Endothelial cell of umbilical vein (primary cell): ENCODE results near the gene TPRA1. TPM values are rescaled to one million over a fixed set of nuclear protein-coding genes. Genes with fewer than 3 reads are reported as not detected.

Source experiments
- BruUV-seq: library from RNA; stranded (reverse); fragments of 400-500 nt; replicated peaks from 2 replicates; lab custom pipeline; 2021; lab: Mats Ljungman, UMichigan
- CTCF ChIA-PET: fragments of 300-600, 350-600 bp; sonication (Branson Sonifier 250); formaldehyde crosslinking; loops from one replicate; lab custom pipeline; 2021; ENCODE audit warnings: antibody characterized with exemption, inconsistent platforms; lab: Charles Lee
- POLR2A ChIA-PET: fragments of 300-600, 350-600 bp; sonication (Branson Sonifier 250); formaldehyde crosslinking; loops from one replicate; lab custom pipeline; 2021; ENCODE audit warnings: antibody characterized with exemption, inconsistent platforms; lab: Charles Lee
- DNase-seq: peaks from one replicate; pipeline ENCODE4 v3.0.0-alpha.2; 2011; ENCODE audit warnings: low read depth, low spot score
- FAIRE-seq: peaks from 2 replicates; lab custom pipeline; 2011; peaks lifted over from hg19 to GRCh38; lab: Jason Lieb, UNC
- H2AFZ ChIP-seq: 2 replicates; pipeline ENCODE4 v1.6.0; 2012; ENCODE audit warnings: low read depth, low read length, control low read depth, inconsistent platforms
- H3K27ac ChIP-seq: 2 replicates; pipeline ENCODE4 v1.5.1; 2011; ENCODE audit warnings: low read depth, mild to moderate bottlenecking, control low read depth, low read length, moderate library complexity; ENCODE audit not compliant: insufficient read depth
- H3K27me3 ChIP-seq, 2 experiments: 2 replicates each; pipeline versions ENCODE4 v1.6.0 to v1.6.1; 2011; ENCODE audit warnings: low read length in 2 of 2, mixed read lengths in 1 of 2; ENCODE audit not compliant: control insufficient read depth in 2 of 2, insufficient read depth in 2 of 2
- H3K36me3 ChIP-seq, 2 experiments: 2 replicates in 1 of 2; 3 replicates in 1 of 2; pipeline ENCODE4 v1.5.1; 2011; ENCODE audit warnings: low read length in 2 of 2, mild to moderate bottlenecking in 1 of 2, moderate library complexity in 1 of 2; ENCODE audit not compliant: control insufficient read depth in 2 of 2, insufficient read depth in 2 of 2; ENCODE audit errors: extremely low read depth in 1 of 2
- H3K4me1 ChIP-seq: 3 replicates; pipeline ENCODE4 v1.5.1; 2011; ENCODE audit warnings: mild to moderate bottlenecking, low read length; ENCODE audit not compliant: control insufficient read depth, insufficient read depth; ENCODE audit errors: extremely low read depth
- H3K4me2 ChIP-seq: 2 replicates; pipeline ENCODE4 v1.6.1; 2011; ENCODE audit warnings: low read length, control low read depth, mixed read lengths; ENCODE audit not compliant: insufficient read depth
- H3K4me3 ChIP-seq, 3 experiments: fragments of 200-600 bp in 1 of 3; sonication (generic), shearing (Covaris generic) in 1 of 3; replicated peaks in 1 of 3; 2 replicates each; pipeline ENCODE4 v1.5.1; 2011 to 2016; ENCODE audit warnings: control low read depth in 3 of 3, low read length in 3 of 3, mild to moderate bottlenecking in 2 of 3, inconsistent platforms in 1 of 3, low read depth in 1 of 3, moderate library complexity in 1 of 3; ENCODE audit not compliant: insufficient read depth in 1 of 3
- H3K79me2 ChIP-seq: 2 replicates; pipeline ENCODE4 v1.6.0; 2012; ENCODE audit warnings: low read length, inconsistent platforms; ENCODE audit not compliant: control insufficient read depth, insufficient read depth
- H3K9ac ChIP-seq: replicated peaks from 2 replicates; pipeline ENCODE3; 2011; ENCODE audit warnings: low read length, control low read depth; ENCODE audit not compliant: insufficient read depth; ENCODE audit errors: extremely low read depth
- H3K9me1 ChIP-seq: replicated peaks from 3 replicates; pipeline ENCODE4 v1.6.0; 2011; ENCODE audit warnings: mild to moderate bottlenecking, low read length; ENCODE audit not compliant: control insufficient read depth, insufficient read depth; ENCODE audit errors: extremely low read depth
- H3K9me3 ChIP-seq: replicated peaks from 2 replicates; pipeline ENCODE4 v1.5.1; 2012; ENCODE audit warnings: low read length, inconsistent platforms; ENCODE audit not compliant: control insufficient read depth, insufficient read depth
- H4K20me1 ChIP-seq: replicated peaks from 2 replicates; pipeline ENCODE3; 2011; ENCODE audit warnings: mild to moderate bottlenecking, low read length; ENCODE audit not compliant: control insufficient read depth, insufficient read depth; ENCODE audit errors: extremely low read depth
- CTCF ChIP-seq, 2 donors: IDR thresholded peaks; 1 replicate in 1 of 2; 2 replicates in 1 of 2; pipeline ENCODE4 v1.5.1; 2011; ENCODE audit warnings: low read length in 2 of 2, mild to moderate bottlenecking in 2 of 2, moderate library complexity in 2 of 2, control low read depth in 1 of 2, inconsistent platforms in 1 of 2, low read depth in 1 of 2; ENCODE audit not compliant: insufficient read depth in 1 of 2; ENCODE audit errors: extremely low read depth in 1 of 2
- EZH2 ChIP-seq: IDR thresholded peaks from 2 replicates; pipeline ENCODE4 v1.6.1; 2012; ENCODE audit warnings: borderline replicate concordance, low read depth, mild to moderate bottlenecking, moderate library complexity, low read length, inconsistent platforms; ENCODE audit not compliant: severe bottlenecking
- FOS ChIP-seq: IDR thresholded peaks from 2 replicates; pipeline ENCODE4 v1.6.1; 2011; ENCODE audit warnings: mild to moderate bottlenecking, low read length, moderate library complexity, borderline replicate concordance; ENCODE audit not compliant: insufficient read depth
- GATA2 ChIP-seq: IDR thresholded peaks from 2 replicates; pipeline ENCODE4 v1.7.0; 2011; ENCODE audit warnings: low read depth, mild to moderate bottlenecking, moderate library complexity, mixed read lengths, low read length; ENCODE audit not compliant: insufficient read length, insufficient read depth
- JUN ChIP-seq: IDR thresholded peaks from 2 replicates; pipeline ENCODE4 v1.6.1; 2011; ENCODE audit warnings: borderline replicate concordance, low read depth; ENCODE audit not compliant: insufficient read length, insufficient read depth
- MAX ChIP-seq: IDR thresholded peaks from 2 replicates; pipeline ENCODE4 v1.6.1; 2011; ENCODE audit not compliant: insufficient read depth, insufficient read length
- MYC ChIP-seq: IDR thresholded peaks from one replicate; pipeline ENCODE4 v1.6.1; 2011; ENCODE audit warnings: mild to moderate bottlenecking, low read depth, low read length
- POLR2AphosphoS5 ChIP-seq: IDR thresholded peaks from 2 replicates; pipeline ENCODE4 v1.6.1; 2012; ENCODE audit warnings: low read depth, mild to moderate bottlenecking, control low read depth, low read length, moderate library complexity; ENCODE audit not compliant: insufficient read depth
- dilution Hi-C: fragments of 300-500 bp; cut with MboI; formaldehyde crosslinking; loops from one replicate; pipeline ENCODE4 v1.15.0; 2019; ENCODE audit warnings: low sequenced_read_pairs; ENCODE audit not compliant: extremely low pct_ligation_motif_present
- intact Hi-C: fragments of 100-400 bp; cut with micrococcal nuclease; formaldehyde crosslinking; loops from one replicate; pipeline ENCODE4 v1.10.0; 2022
- polyA plus RNA-seq, 4 experiments: library from polyadenylated mRNA; depleted of rRNA in 3 of 4; stranded (reverse) in 3 of 4; unstranded in 1 of 4; fragments of >200 nt; gene quantifications; 2 replicates each; pipeline versions ENCODE4 v1.2.1 to v1.2.3, GENCODE V29; 2011 to 2012; ENCODE audit warnings: missing spikeins in 1 of 4
- total RNA-seq: library from RNA; stranded (reverse); gene quantifications from 2 replicates; pipeline ENCODE4 v1.2.3, GENCODE V29; 2021

Gene TPRA1
- total and polyA plus RNA-seq, 2 donors (not counting 3 experiments of a cell fraction or from before 2014, with no cell fraction given), result 34.3 to 58.0 TPM

DNA sequence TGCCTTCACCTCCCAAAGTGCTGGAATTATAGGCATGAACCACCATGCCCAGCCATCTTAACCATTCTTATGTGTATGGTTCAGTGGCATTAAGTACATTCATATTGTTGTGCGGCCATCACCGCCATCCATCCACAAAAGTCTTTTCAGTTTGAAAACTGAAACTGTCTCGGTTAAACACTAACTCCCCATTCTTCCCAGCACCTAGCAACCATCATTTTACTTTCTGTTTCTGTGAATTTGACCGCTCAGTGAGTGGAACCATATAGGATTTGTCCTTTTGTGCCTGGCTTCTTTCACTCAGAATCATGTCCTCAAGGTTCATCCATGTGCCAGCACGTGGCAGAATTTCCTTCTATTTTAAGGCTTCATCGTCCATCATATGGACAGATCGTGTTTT is 13.5 kb upstream of the TPRA1 start:
- BruUV-seq, result no TSS peak
- Histone ChIP-seq H3K36me3 (peaks cover 4 to 11% of the 10 kb centered on the region in 2 experiments), H3K9me3 (no peaks in the 10 kb centered on the region), H3K27ac (no peak overlapping the region), H3K4me3 (no peak overlapping the region), H3K9me1 (no peaks in the 10 kb centered on the region), H3K27me3 (no peaks in the 10 kb centered on the region), H2AFZ (no peak overlapping the region), H4K20me1 (no peaks in the 10 kb centered on the region), H3K4me1 (peaks cover 15% of the 10 kb centered on the region), H3K9ac (no peak overlapping the region), H3K79me2 (peaks cover 25% of the 10 kb centered on the region), H3K4me2 (no peak overlapping the region)
- intact Hi-C loops, result no loop called here
- ChIA-PET CTCF (no interaction called here), POLR2A (no interaction called here)
- dilution Hi-C loops, result no loop called here
- TF ChIP-seq FOS, result no peak
- FAIRE-seq (no peak), DNase-seq (no peak)

DNA sequence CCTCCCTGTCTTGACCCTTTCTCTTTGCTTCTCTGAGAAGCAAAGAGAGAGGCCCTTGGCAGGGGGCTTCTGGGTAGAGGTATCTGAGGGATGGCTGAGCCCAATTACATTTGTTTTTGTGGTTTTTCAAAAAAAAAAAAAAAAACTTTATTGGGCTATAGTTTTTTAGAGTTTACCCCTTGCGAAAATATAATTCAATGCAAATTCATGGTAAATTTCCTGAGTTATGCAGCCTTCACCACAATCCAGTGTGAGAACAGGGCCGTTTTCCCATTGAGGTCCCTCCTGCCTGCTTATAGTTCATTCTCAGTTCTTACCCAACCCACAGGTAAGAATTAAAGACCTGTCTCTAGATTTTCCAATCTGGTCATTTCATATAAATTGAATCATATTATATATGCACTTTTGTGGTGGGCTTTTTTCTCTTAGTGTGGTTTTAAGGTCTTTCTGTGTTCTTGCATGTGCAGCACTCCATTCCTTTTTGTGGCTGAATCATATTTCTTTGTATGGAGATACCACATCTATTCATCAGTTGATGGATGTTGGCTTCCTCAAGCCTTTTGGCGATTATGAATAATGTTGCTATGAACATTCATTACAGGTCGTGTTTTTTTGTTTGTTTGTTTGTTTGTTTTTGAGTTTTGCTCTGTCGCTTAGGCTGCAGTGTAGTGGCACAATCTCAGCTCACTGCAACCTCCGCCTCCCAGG is 10.4 kb upstream of the TPRA1 start:
- CTCF ChIA-PET, result no interaction called here
- no peak overlapping the region for H3K27ac ChIP-seq
- H4K20me1 ChIP-seq, result no peaks in the 10 kb centered on the region
- peak overlapping the region; percentile 23 for H2AFZ ChIP-seq
- peaks cover 29% of the 10 kb centered on the region for H3K79me2 ChIP-seq
- peak overlapping the region; percentile 71 for H3K4me2 ChIP-seq
- H3K4me3 ChIP-seq, result no peak overlapping the region
- FAIRE-seq (no peak), DNase-seq (no peak)
- H3K36me3 ChIP-seq, result no peaks in the 10 kb centered on the region
- peaks cover 20% of the 10 kb centered on the region for H3K4me1 ChIP-seq
- BruUV-seq, result no TSS peak
- H3K9ac ChIP-seq, result peak overlapping the region; percentile 6
- intact Hi-C loops, result no loop called here
- dilution Hi-C loops, result no loop called here
- no peaks in the 10 kb centered on the region for H3K9me1 ChIP-seq
- no peaks in the 10 kb centered on the region for H3K9me3 ChIP-seq
- no peaks in the 10 kb centered on the region for H3K27me3 ChIP-seq
- TF ChIP-seq MYC, result no peak
- no peak for TF ChIP-seq FOS
- no peak for TF ChIP-seq POLR2AphosphoS5
- no peak for TF ChIP-seq GATA2
- no peak for TF ChIP-seq EZH2
- TF ChIP-seq JUN, result no peak
- no peak for TF ChIP-seq CTCF (IDR thresholded peaks at IDR 0.05; ENCODE audit: extremely low read depth in 1 of 2, insufficient read depth in 1 of 2, low read depth in 1 of 2, low read length in 2 of 2)
- no peak for TF ChIP-seq MAX
- POLR2A ChIA-PET, result no interaction called here
